Stimulated activated CD8-positive, alpha-beta memory T cell treated with anti-CD3 and anti-CD28 coated beads, Interleukin-7, amount 100 ng/mL, for 1 hour (primary cell): Measurements from ENCODE around the gene NEK8.

Experiments
- DNase-seq, 2 donors: peaks; one replicate each; pipeline ENCODE4 v3.0.0-alpha.2; 2020; ENCODE audit warnings: low read depth in 2 of 2

NEK8 gene

DNA sequence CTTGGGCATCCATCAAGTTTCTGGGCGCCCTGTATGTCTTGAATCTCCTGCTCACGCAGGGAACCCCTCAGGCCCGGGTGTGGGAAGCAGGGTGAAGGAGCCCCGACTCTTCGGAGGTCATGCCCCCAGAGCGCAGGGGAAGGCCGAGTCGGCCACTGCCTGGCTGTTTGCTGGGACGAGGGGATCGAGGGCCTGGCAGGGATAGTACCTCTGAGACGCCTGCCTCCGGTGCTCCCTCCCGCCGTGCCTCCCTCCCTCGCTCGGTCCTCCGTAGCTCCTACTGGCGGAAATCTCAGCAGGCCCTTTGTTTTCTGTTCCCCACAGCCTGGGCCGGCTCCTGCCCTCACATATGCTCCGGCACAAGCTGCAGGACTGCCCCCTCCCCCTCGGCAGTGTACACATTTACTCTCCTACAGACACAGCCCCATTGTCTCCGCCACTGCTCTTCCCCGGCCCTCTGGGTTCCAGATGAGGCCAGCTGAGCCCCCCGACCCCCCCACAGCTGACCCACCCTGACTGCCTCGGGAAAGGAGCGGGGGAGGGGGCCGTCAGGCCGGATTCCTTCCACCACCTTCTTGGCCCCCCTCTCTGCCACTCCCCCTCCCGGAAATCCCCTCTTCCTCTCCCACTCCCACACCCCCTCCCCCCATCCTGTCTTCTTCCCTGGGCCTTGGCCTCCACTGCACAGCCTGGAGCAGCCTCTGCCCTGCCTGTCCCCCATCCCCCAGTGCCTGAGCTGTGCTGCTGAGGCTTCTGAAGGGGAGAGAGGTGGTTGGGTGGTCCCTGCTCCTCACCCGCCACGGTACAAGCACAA lies 16.6 kb downstream of the NEK8 start:
- DNase-seq, result no peak

DNA sequence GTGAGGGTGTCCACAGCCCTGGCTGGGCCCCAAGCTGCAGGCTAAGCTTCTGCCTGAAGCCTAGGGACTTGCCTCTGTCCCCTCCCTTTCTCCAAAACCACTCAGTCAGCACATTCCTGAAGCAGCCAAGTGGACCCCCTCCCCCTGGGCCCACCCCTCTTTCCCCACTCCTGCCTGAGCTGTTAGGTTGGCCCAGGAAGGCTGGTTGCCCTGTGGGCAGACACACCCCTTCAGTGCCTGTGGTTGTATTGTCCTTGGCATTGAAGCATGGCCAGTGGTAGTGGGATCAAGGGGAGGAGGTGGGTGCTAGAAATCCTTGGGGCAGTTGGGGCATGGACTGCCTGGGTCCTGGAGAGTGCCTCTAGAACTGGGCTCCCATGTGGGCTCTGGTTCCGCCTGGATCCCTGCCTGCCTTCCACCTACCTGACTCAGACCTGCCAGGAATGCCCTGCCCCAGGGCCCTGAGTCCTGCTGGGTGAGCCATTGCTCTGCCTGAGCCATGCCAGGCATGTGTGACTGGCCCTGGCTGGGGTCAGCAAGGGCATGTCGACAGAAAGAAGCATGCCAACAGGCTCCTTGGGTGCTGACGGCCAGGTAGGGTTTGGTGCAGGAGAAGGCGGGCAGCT lies 17.3 kb downstream of the NEK8 start:
- DNase-seq, result no peak

GRCh38 chr17:28746611-28747050 lies 18.0 kb downstream of the NEK8 start:
- no peak for DNase-seq

- DNase-seq, result no peak
Measured at GRCh38 chr17:28747051-28747691, 18.6 kb downstream of the NEK8 start.

- no peak for DNase-seq
Measured at GRCh38 chr17:28747801-28748750, 19.5 kb downstream of the NEK8 start.

GRCh38 chr17:28748852-28749515 lies 20.4 kb downstream of the NEK8 start:
- no peak for DNase-seq

GRCh38 chr17:28749516-28750177 lies 21.1 kb downstream of the NEK8 start:
- DNase-seq, result no peak

DNA sequence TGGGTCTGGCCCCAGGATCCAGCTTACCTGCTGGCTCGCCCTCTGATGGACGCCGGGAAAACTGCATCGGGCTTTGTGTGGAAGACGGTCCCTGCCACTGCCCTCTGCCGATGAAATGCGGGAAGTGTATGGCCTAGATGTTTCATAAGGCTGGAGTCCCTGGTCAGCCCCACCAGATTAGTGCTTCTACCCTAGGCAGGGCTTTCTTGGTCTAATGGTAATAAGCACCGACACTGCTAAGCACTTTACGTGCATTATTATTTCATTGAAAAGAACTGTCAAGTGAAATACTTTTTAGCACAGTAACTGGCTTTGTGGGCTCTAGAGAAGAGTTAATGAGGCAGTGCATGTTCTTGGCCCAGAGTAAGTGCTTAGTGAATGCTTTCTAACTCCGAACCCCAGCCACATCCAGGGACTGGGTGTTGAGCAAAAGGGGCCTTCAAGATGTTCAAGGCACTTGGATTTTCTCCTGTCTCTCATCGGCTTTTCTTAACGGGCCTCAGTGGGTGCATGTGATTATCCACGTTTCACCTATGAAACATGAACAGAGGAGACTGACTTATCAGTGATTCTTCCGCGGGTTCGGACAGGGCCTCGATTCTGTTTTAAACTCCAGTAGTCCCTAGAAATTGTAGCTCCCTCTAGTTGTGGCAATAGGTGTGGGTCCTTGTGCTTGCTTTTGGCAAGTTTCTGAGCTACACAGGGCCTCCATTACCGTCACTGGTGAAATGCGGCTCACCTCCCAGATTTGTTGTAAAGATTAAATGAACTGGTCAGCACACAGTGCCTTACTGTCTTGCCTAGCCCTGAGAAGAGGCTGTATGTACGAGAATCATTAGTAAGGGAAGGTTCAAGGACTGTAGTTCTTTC lies 21.8 kb downstream of the NEK8 start:
- peak; percentile 76 to 78 for DNase-seq

DNA sequence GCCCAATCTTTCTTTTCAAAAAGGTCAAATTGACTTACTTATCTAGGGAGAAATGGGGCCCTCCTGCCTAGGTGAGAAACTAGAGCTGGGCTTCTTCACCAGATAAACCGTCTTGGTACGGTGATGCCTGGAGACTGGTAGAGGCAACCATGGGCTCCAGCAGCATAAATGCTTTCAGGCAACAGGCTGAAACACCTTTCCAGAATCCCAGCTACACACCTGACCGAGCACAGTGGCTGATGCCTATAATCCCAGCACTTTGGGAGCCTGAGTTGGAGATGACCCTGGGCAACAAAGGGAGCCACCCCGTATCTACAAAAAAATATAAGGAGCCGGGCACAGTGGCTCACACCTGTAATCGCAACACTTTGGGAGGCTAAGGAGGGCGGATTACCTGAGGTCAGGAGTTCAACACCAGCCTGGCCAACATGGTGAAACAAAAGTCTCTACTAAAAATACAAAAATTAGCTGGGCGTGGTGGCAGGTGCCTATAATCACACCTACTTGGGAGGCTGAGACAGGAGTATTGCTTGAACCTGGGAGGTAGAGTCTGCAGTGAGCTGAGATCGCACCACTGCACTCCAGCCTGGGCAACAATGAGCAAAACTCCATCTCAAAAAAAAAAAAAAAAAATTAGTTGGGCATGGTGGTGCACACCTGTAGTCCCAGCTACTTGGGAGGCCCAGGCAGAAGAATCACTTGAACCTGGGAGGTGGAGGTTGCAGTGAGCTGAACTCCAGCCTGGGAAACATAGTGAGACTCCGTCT lies 23.2 kb downstream of the NEK8 start:
- DNase-seq, result no peak

DNA sequence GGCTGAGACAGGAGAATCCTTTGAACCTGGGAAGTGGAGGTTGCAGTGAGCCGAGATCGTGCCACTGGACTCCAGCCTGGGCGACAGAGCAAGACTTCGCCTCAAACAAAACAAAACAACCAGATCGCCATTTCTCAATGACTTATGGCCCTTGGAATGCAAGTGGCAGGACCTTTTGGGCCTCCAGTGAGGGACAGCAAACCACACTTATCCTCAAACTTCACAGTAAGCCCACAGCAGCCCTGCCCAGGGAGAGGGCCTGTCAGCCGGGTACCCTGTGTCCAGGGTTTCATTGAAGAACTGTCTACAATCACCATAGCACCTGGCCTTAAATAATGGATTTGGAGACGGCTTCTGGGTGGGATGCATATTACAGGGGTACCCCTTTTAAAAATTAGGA lies 26.9 kb downstream of the NEK8 start:
- DNase-seq, result no peak

DNA sequence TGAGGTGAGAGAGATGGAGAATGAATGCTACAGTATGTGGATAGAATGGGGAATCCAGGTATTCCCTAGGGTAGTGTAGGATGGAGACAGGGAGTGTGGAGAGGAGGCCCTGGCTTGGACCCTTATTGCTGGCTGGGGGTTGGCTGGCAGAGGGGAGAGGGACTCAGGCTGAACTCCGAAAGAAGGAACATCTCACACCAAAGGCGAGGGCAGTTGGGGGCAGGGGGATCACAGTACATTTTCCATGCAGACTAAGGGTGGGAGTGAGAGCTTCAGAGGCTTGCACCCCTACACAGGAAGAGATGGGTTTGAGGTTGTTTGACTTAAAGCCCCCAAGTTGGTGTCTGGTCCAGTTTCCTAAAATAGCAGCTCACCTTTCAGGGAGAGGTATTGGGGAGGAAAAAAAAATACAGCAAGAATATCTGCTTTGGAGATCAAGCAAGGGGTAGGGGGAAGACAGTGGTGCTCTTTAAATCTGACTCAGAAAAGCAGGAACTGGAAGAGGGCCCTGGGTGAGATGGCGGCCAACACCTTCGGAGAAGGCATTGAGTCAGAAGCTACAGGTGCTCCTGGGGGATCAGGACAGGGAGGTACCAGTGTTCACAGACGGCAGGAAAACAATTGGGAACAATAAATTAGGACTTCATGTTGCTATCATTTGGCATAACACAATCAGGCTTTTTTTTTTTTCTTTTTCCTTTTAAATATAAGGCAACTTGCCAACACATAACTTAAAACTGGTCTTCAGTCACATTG lies 27.6 kb downstream of the NEK8 start:
- no peak for DNase-seq

GRCh38 chr17:28758411-28759121 lies 30.0 kb downstream of the NEK8 start:
- DNase-seq, result no peak

- DNase-seq, result no peak
Measured at GRCh38 chr17:28759256-28759865, 30.8 kb downstream of the NEK8 start.

- no peak for DNase-seq
Measured at GRCh38 chr17:28760601-28761562, 32.3 kb downstream of the NEK8 start.

- no peak for DNase-seq
Measured at GRCh38 chr17:28763137-28763799, 34.7 kb downstream of the NEK8 start.
